GM12873 (cell line): ENCODE results near the gene MDGA2.

Experiments
- CTCF ChIP-seq: IDR thresholded peaks from 2 replicates; pipeline ENCODE4 v1.5.1; 2012; ENCODE audit warnings: low read depth, mild to moderate bottlenecking, moderate library complexity, low read length, control low read depth; ENCODE audit not compliant: insufficient read depth; ENCODE audit errors: missing control alignments

MDGA2 gene

GRCh38 chr14:47520382-47520781 is 155.0 kb downstream of the MDGA2 start:
- no peak for TF ChIP-seq CTCF

- TF ChIP-seq CTCF: no peak
These were observed 163.6 kb downstream of the MDGA2 start for GRCh38 chr14:47511829-47512228.

- TF ChIP-seq CTCF: no peak
These were observed 165.4 kb downstream of the MDGA2 start for GRCh38 chr14:47509957-47510356.

- no peak for TF ChIP-seq CTCF
These were observed 167.5 kb downstream of the MDGA2 start for GRCh38 chr14:47507861-47508260.

- TF ChIP-seq CTCF: no peak
These were observed 175.0 kb downstream of the MDGA2 start for GRCh38 chr14:47500369-47500768.

GRCh38 chr14:47490766-47491165 is 184.6 kb downstream of the MDGA2 start:
- TF ChIP-seq CTCF: no peak

GRCh38 chr14:47490353-47490752 is 185.1 kb downstream of the MDGA2 start:
- no peak for TF ChIP-seq CTCF
